A549 (cell line): ENCODE measurements around the gene CPTP. TPM values are rescaled to one million over a fixed set of nuclear protein-coding genes. Genes with fewer than 3 reads are reported as not detected.

Source experiments
- ATAC-seq, 2 experiments: fragments of 200-7000 bp in 1 of 2; fragments of >200 bp in 1 of 2; cut with Nextera tagmentation in 1 of 2; cut with Tn5 transposase in 1 of 2; 3 replicates each; pipeline versions ENCODE4 v1.8.0 to v1.9.1; 2018 to 2020; ENCODE audit warnings: mild to moderate bottlenecking in 1 of 2, moderate library complexity in 1 of 2
- CTCF ChIA-PET: fragments of 300-600 bp; sonication (Branson Sonifier 250); formaldehyde crosslinking; extraction: SDS; loops from one replicate; lab custom pipeline; 2021; ENCODE audit warnings: antibody characterized with exemption, inconsistent platforms; lab: Yijun Ruan, JAX
- POLR2A ChIA-PET: fragments of 350-600 bp; formaldehyde crosslinking; extraction: SDS; loops from one replicate; lab custom pipeline; 2021; ENCODE audit warnings: antibody characterized with exemption, inconsistent platforms; lab: Yijun Ruan, JAX
- DNase-seq, 2 experiments: peaks; one replicate each; pipeline versions ENCODE4 v3.0.0 to v3.0.0-alpha.2; 2011 to 2016; ENCODE audit warnings: low read depth in 1 of 2, low spot score in 1 of 2
- FAIRE-seq: peaks from 2 replicates; lab custom pipeline; 2011; peaks lifted over from hg19 to GRCh38; lab: Jason Lieb, UNC
- H3K27ac ChIP-seq, 2 experiments: fragments of >200 bp; sonication (Bioruptor Twin); formaldehyde crosslinking; 3 replicates each; pipeline ENCODE4 v1.5.1; 2016 to 2017
- H3K4me1 ChIP-seq: fragments of >200 bp; sonication (Bioruptor Twin); formaldehyde crosslinking; 3 replicates; pipeline ENCODE4 v1.6.1; 2016
- H3K4me2 ChIP-seq: fragments of >200 bp; sonication (Bioruptor Twin); formaldehyde crosslinking; 3 replicates; pipeline ENCODE4 v1.6.1; 2016
- H3K4me3 ChIP-seq: fragments of >200 bp; sonication (Bioruptor Twin); formaldehyde crosslinking; 3 replicates; pipeline ENCODE4 v1.5.1; 2016
- H3K9me3 ChIP-seq: fragments of >200 bp; sonication (Bioruptor Twin); formaldehyde crosslinking; 3 replicates; pipeline ENCODE4 v1.6.1; 2016
- CBX8 ChIP-seq: fragments of 200-600 bp; sonication (generic); IDR thresholded peaks from 2 replicates; pipeline ENCODE4 v1.6.1; 2016
- CEBPB ChIP-seq, 2 experiments: fragments of >200 bp in 1 of 2; sonication (Bioruptor Twin) in 1 of 2; formaldehyde crosslinking in 1 of 2; IDR thresholded peaks; 2 replicates each; pipeline ENCODE4 v1.6.1; 2012 to 2016
- CHD2 ChIP-seq: fragments of 150-350 bp; IDR thresholded peaks from 2 replicates; pipeline ENCODE4 v1.6.1; 2014; ENCODE audit warnings: low read length; ENCODE audit not compliant: partially characterized antibody
- HOXA7 ChIP-seq: fragments of 250-450 bp; sonication (Bioruptor Pico); IDR thresholded peaks from 2 replicates; pipeline ENCODE4 v1.5.0; 2020; ENCODE audit warnings: mild to moderate bottlenecking, moderate library complexity
- JUN ChIP-seq, 2 experiments: fragments of >200 bp; sonication (Bioruptor Twin); formaldehyde crosslinking; IDR thresholded peaks; 2 replicates in 1 of 2; 3 replicates in 1 of 2; pipeline ENCODE4 v1.6.1; 2016 to 2017
- JUNB ChIP-seq: fragments of >200 bp; sonication (Bioruptor Twin); formaldehyde crosslinking; IDR thresholded peaks from 2 replicates; pipeline ENCODE4 v1.6.1; 2016
- MYC ChIP-seq: IDR thresholded peaks from 2 replicates; pipeline ENCODE4 v1.6.1; 2012; ENCODE audit warnings: mild to moderate bottlenecking, inconsistent platforms, low read length, improper control_type of control experiment, borderline replicate concordance
- NPAS2 ChIP-seq: fragments of 250-450 bp; sonication (Bioruptor Pico); IDR thresholded peaks from 2 replicates; pipeline ENCODE4 v1.8.0; 2022; ENCODE audit warnings: mild to moderate bottlenecking, moderate library complexity, borderline replicate concordance
- PHF8 ChIP-seq: fragments of 200-600 bp; sonication (generic); IDR thresholded peaks from 2 replicates; pipeline ENCODE4 v1.6.1; 2016; ENCODE audit warnings: low read depth, mild to moderate bottlenecking, antibody characterized with exemption, moderate library complexity, borderline replicate concordance
- POLR2A ChIP-seq: IDR thresholded peaks from 2 replicates; pipeline ENCODE4 v1.6.1; 2012; ENCODE audit warnings: mild to moderate bottlenecking, low read length
- RAD21 ChIP-seq, 2 experiments: fragments of >200 bp in 1 of 2; sonication (Bioruptor Twin) in 1 of 2; formaldehyde crosslinking in 1 of 2; IDR thresholded peaks in 1 of 2; conservative IDR thresholded peaks in 1 of 2; 2 replicates in 1 of 2; 3 replicates in 1 of 2; pipeline ENCODE4 v1.6.1; 2012 to 2018; ENCODE audit warnings: inconsistent platforms in 1 of 2
- TP53 ChIP-seq: fragments of 250-450 bp; sonication (Bioruptor Pico); IDR thresholded peaks from 2 replicates; pipeline ENCODE4 v1.5.0; 2021; ENCODE audit warnings: mild to moderate bottlenecking, moderate library complexity
- ZC3H11A ChIP-seq: fragments of 450-650 bp; IDR thresholded peaks from 2 replicates; pipeline ENCODE4 v1.6.1; 2014; ENCODE audit warnings: antibody characterized with exemption, mild to moderate bottlenecking
- WGBS: methylation state at CpG from one replicate; pipeline ENCODE4 v1.1.6; 2017; ENCODE audit errors: missing lambda C conversion rate; 5-methylcytosine and 5-hydroxymethylcytosine counted together
- polyA plus RNA-seq, 4 experiments: library from polyadenylated mRNA; depleted of rRNA in 3 of 4; stranded (reverse); fragments of >200 nt; fragmentation: RNase III in 1 of 4; extraction: RNeasy Plus Mini Kit Qiagen cat#74134 plus additional on column Dnase treatment in 1 of 4; gene quantifications; 2 replicates in 3 of 4; 3 replicates in 1 of 4; pipeline ENCODE4 v1.2.3, GENCODE V29; 2011 to 2017
- TF ChIP-seq, protein P1 (sequence below): fragments of 250-450 bp; sonication (Bioruptor Pico); IDR thresholded peaks from 2 replicates; pipeline ENCODE4 v1.5.0; 2020; ENCODE audit warnings: low read depth, mild to moderate bottlenecking, moderate library complexity
- TF ChIP-seq, protein P2 (sequence below): fragments of 200-600 bp; sonication (generic); IDR thresholded peaks from 2 replicates; pipeline ENCODE4 v1.6.1; 2016; ENCODE audit warnings: antibody characterized with exemption, mild to moderate bottlenecking, moderate library complexity
- TF ChIP-seq, protein P3 (sequence below): IDR thresholded peaks from 2 replicates; pipeline ENCODE4 v1.6.1; 2012

The CPTP gene
- polyA plus RNA-seq, 2 of the 4 experiments (the other 2 are of a cell fraction), result 4.3 to 11.9 TPM

DNA sequence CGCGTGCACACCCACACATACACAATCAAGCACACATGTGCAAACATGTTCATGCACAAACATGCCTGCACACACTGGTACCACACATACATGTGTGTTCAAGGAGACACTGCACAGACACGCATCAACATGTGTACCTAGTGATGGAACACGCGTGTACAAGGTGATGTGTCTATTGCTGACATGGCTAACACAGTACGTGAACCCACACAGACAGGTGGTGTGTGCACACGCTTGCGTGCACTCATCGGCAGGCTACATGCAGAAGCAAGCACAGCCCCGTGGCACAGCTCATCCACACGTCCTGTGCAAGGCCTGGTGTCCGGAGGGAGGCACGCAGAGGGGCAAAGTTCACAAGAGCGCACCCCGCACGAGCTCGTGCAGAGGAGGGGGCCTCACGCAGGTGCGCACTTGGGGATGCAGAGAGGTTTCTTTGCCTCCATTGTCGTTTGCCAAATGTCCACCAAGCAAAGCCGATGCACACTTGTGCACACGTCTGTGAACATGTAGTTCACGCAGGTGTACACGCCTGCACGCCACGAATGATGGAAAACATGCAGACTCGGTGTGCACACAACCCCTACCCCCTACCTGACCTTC, 17.8 kb upstream of the CPTP start:
- Histone ChIP-seq H3K4me1 (peaks cover 41% of the 10 kb centered on the region), H3K4me3 (peak overlapping the region; percentile 91), H3K27ac (peak overlapping the region; percentile 78 to 96; a peak in 5 of 6 replicates), H3K9me3 (no peaks in the 10 kb centered on the region), H3K4me2 (peak overlapping the region; percentile 91)
- CTCF ChIA-PET, result interaction anchor here (1.1 kb wide), 1 partner anchor 39 kb away, joined by 3 read pairs; no protein-coding TSS in a partner anchor
- DNase-seq, result no peak
- no peak for FAIRE-seq
- 72% methylated on average over 14 of the region's 27 CpGs for WGBS
- TF ChIP-seq CEBPB (IDR thresholded peaks at IDR 0.05), result no peak
- no peak for TF ChIP-seq HOXA7
- TF ChIP-seq, protein P1, sequence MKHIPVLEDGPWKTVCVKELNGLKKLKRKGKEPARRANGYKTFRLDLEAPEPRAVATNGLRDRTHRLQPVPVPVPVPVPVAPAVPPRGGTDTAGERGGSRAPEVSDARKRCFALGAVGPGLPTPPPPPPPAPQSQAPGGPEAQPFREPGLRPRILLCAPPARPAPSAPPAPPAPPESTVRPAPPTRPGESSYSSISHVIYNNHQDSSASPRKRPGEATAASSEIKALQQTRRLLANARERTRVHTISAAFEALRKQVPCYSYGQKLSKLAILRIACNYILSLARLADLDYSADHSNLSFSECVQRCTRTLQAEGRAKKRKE, result no peak
- TF ChIP-seq ZC3H11A, result no peak
- TF ChIP-seq TP53, result no peak
- no peak for TF ChIP-seq CBX8
- no peak for TF ChIP-seq NPAS2 (CRISPR knock-in tag)
- TF ChIP-seq JUNB, result no peak
- POLR2A ChIA-PET, result no interaction called here
- no peak for ATAC-seq

DNA sequence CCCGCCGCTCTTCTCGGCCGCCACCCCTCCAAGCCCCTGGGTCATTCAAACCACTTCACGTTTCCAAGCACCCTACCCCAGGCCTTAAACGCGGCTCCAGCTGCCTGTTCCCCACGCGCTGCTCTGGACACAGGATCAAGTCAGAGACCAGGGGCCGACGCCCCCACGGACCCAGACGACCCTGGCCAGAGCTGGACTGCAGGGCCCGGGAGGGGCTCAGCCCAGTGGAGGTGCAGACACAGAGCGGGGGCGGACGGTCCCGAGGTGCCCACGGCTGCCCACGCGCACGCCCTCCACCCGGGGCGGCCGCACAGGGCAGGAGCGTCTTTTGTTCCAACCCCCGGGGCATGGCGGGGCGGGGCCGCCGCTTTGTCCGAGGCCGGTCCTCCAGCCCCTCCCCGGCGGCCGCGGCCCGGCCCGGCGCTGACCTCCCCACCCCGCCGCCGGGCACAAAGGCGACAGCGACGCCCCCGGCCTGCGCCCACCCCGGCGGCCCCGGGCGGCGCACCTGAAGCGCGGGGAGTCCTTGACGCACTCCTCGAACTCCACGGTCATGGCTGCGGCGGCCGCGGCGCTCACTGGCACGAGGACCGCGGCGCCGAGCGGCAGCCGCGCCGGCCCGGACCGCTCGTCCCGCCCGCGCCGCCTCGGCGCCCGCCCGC, 17.2 kb upstream of the CPTP start:
- TF ChIP-seq POLR2A (peak; percentile 16; the same call in 1 of the 2 replicates), NPAS2 (CRISPR knock-in tag) (no peak)
- no peak for ATAC-seq
- ChIA-PET CTCF (interaction anchor here (1.1 kb wide), 1 partner anchor 39 kb away, joined by 3 read pairs; no protein-coding TSS in a partner anchor), POLR2A (no interaction called here)
- Histone ChIP-seq H3K27ac (peak overlapping the region; percentile 78 to 96), H3K9me3 (no peaks in the 10 kb centered on the region), H3K4me2 (peak overlapping the region; percentile 91), H3K4me3 (peak overlapping the region; percentile 91), H3K4me1 (peaks cover 41% of the 10 kb centered on the region)
- no CpG with 5 or more reads among the region's 83 CpGs for WGBS
- no peak for FAIRE-seq
- DNase-seq, result no peak

DNA sequence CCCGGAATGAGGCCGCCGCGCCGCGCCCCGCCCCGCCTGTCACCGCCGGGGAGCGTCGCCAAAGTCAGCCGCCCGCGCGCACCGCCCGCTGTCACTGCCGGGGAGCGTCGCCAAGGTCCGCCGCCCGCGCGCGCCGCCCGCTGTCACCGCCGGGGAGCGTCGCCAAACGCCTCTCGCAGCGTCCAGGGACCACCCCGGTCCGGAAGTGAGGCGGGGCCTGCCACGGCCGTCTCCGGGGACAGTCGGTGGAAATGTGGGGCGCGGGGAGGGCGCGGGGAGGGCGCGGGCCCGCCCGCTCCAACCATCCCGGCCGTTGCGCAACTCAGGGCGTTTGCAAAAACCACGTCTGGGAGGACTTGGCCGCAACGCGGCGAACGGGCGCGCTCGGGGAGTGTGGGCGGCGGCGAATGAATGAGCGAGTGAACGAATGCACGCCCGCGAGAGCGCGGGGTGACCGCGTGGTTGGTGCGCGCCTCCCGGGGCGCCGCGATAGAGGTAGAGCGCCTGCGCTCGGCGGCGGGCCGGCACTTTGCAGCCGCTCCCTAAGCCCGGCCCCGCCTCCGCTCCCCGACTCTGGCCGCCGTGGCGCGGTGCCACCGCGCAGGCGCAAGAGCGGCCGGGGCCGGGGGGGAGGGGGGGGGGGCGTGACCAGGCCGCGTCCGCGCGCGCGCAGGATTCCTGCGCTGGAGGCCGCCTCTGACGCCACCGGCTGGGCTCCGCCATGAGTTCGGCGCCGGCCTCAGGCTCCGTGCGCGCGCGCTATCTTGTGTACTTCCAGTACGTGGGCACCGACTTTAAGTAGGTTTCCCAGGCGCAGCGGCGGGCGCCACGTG, 16.5 kb upstream of the CPTP start, which contains the start of the genes ACAP3 and PUSL1:
ACAP3 (minus strand) TSS at position 8 of the 833 bp plus-strand sequence. CDS start 115 bp downstream, outside the sequence.
PUSL1 (plus strand) TSS at position 675 of the 833 bp plus-strand sequence; CDS start at position 722, 47 bp downstream.
- peak within 1 kb of the TSS; percentile 91 for H3K4me3 ChIP-seq
- CTCF ChIA-PET, result no interaction called here
- DNase-seq, result peak; percentile 76 to 92
- TF ChIP-seq RAD21 (conservative IDR thresholded peaks at IDR 0.05 in 1 of 2, IDR thresholded peaks at IDR 0.05 in 1 of 2) (no peak), CEBPB (IDR thresholded peaks at IDR 0.05) (peak; percentile 96 to 97), PHF8 (0 out of 2 replicates have a peak, but pooled peaks have one; percentile 11), JUN (IDR thresholded peaks at IDR 0.05) (peak in 1 of 2 experiments; percentile 20; a peak in 2 of 5 replicates), POLR2A (peak; percentile 7; the same call in 1 of the 2 replicates), CHD2 (peak; percentile 59), MYC (no peak)
- TF ChIP-seq, protein P2, sequence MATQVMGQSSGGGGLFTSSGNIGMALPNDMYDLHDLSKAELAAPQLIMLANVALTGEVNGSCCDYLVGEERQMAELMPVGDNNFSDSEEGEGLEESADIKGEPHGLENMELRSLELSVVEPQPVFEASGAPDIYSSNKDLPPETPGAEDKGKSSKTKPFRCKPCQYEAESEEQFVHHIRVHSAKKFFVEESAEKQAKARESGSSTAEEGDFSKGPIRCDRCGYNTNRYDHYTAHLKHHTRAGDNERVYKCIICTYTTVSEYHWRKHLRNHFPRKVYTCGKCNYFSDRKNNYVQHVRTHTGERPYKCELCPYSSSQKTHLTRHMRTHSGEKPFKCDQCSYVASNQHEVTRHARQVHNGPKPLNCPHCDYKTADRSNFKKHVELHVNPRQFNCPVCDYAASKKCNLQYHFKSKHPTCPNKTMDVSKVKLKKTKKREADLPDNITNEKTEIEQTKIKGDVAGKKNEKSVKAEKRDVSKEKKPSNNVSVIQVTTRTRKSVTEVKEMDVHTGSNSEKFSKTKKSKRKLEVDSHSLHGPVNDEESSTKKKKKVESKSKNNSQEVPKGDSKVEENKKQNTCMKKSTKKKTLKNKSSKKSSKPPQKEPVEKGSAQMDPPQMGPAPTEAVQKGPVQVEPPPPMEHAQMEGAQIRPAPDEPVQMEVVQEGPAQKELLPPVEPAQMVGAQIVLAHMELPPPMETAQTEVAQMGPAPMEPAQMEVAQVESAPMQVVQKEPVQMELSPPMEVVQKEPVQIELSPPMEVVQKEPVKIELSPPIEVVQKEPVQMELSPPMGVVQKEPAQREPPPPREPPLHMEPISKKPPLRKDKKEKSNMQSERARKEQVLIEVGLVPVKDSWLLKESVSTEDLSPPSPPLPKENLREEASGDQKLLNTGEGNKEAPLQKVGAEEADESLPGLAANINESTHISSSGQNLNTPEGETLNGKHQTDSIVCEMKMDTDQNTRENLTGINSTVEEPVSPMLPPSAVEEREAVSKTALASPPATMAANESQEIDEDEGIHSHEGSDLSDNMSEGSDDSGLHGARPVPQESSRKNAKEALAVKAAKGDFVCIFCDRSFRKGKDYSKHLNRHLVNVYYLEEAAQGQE, result peak; percentile 41
- TF ChIP-seq, protein P3, sequence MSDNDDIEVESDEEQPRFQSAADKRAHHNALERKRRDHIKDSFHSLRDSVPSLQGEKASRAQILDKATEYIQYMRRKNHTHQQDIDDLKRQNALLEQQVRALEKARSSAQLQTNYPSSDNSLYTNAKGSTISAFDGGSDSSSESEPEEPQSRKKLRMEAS, result peak; percentile 82
- TF ChIP-seq, all 56 proteins: peak for 7
- ATAC-seq, result peak; percentile 49 to 66
- Histone ChIP-seq H3K4me1 (peaks cover 41% of the 10 kb centered on the region), H3K9me3 (no peaks in the 10 kb centered on the region), H3K27ac (peak within 1 kb of the TSS; percentile 93 to 96), H3K4me2 (peak within 1 kb of the TSS; percentile 96)
- FAIRE-seq, result no peak
- WGBS, result 13% methylated on average over 3 of the region's 131 CpGs
- POLR2A ChIA-PET, result no interaction called here
